Mucosa of gallbladder (tissue), 1 donor: ENCODE results near the gene SPEN. TPM values are rescaled to one million over a fixed set of nuclear protein-coding genes. Genes with fewer than 3 reads are reported as not detected.

ENCODE experiments used
- DNase-seq: peaks from one replicate; pipeline ENCODE4 v3.0.0-alpha.2; 2020; ENCODE audit warnings: low spot score
- total RNA-seq: library from RNA; stranded (reverse); gene quantifications from one replicate; pipeline ENCODE4 v1.2.1, GENCODE V29; 2021
- donor health status: DM: no; HTN: no; CAD: no.

SPEN gene
- total RNA-seq, 1 donor from 2014 or later = 44.5 TPM

DNA sequence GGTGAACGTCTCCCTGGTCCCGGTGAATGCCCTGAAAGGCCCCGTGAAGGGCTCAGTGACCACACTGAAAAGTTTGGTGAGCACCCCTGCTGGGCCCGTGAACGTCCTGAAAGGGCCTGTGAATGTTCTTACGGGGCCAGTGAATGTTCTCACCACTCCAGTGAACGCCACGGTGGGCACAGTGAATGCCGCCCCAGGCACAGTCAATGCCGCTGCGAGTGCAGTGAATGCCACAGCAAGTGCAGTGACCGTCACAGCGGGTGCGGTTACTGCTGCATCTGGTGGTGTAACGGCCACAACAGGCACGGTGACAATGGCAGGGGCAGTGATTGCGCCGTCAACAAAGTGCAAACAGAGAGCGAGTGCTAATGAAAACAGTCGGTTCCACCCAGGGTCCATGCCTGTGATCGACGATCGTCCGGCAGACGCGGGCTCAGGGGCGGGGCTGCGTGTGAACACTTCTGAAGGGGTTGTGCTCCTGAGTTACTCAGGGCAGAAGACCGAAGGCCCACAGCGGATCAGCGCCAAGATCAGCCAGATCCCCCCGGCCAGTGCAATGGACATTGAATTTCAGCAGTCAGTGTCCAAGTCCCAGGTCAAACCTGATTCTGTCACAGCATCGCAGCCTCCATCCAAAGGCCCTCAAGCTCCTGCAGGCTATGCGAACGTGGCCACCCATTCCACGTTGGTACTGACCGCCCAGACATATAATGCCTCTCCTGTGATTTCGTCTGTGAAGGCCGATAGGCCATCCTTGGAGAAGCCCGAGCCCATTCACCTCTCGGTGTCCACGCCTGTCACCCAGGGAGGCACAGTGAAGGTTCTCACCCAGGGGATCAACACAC is 86.9 kb downstream of the SPEN start:
- peak; percentile 9 for DNase-seq

DNA sequence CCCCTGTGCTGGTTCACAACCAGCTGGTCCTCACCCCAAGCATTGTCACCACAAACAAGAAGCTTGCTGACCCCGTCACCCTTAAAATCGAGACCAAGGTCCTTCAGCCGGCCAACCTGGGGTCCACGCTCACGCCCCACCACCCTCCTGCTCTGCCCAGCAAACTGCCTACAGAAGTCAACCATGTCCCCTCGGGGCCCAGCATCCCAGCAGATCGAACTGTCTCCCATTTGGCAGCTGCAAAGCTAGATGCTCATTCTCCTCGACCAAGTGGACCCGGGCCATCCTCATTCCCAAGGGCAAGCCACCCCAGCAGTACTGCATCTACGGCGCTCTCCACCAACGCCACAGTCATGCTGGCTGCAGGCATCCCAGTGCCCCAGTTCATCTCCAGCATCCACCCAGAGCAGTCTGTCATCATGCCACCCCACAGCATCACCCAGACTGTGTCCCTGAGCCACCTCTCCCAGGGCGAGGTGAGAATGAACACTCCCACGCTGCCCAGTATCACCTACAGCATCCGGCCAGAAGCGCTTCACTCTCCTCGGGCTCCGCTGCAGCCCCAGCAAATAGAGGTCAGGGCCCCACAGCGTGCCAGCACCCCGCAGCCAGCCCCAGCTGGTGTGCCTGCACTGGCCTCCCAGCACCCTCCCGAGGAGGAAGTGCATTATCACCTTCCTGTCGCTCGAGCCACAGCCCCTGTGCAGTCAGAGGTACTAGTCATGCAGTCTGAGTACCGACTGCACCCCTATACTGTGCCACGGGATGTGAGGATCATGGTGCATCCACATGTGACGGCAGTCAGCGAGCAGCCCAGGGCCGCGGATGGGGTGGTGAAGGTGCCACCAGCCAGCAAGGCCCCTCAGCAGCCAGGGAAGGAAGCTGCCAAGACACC is 87.8 kb downstream of the SPEN start:
- no peak for DNase-seq

DNA sequence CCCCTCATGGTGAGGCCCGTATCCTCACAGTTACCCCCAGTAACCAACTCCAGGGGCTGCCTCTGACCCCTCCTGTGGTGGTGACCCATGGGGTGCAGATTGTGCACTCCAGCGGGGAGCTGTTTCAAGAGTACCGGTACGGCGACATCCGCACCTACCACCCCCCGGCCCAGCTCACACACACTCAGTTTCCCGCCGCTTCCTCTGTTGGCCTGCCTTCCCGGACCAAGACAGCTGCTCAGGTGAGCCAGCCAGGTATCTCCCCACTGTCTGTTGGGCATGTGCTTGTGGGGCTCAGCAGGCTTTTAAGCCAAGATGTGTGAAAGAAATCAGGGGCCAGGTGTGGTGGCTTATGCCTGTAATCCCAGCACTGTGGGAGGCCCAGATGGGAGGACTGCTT is 88.5 kb downstream of the SPEN start:
- no peak for DNase-seq

DNA sequence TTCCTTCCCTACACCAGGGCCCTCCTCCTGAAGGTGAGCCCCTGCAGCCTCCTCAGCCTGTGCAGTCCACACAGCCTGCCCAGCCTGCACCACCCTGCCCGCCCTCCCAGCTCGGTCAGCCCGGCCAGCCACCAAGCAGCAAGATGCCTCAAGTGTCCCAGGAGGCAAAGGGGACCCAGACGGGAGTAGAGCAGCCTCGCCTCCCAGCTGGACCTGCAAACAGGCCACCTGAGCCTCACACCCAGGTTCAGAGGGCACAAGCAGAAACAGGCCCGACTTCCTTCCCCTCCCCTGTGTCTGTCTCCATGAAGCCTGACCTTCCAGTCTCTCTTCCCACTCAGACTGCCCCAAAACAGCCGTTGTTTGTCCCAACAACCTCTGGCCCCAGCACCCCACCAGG is 89.6 kb downstream of the SPEN start:
- DNase-seq = no peak

DNA sequence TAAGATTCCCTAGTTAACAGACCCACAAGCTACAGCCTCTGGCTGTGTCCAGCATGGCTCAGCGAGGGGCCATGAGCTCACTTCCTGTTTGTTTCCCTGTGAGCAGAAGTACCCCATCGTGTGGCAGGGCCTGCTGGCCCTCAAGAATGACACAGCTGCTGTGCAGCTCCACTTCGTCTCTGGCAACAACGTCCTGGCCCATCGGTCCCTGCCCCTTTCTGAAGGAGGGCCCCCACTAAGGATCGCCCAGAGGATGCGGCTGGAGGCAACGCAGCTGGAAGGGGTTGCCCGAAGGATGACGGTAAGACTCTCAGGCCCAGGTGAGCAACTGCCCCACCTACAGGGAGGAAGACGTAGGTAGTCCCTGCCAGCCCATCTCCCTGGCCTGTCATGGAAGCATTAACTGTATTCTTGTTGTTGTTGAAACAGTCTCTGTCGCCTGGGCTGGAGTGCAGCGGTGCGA is 90.2 kb downstream of the SPEN start:
- DNase-seq = no peak

DNA sequence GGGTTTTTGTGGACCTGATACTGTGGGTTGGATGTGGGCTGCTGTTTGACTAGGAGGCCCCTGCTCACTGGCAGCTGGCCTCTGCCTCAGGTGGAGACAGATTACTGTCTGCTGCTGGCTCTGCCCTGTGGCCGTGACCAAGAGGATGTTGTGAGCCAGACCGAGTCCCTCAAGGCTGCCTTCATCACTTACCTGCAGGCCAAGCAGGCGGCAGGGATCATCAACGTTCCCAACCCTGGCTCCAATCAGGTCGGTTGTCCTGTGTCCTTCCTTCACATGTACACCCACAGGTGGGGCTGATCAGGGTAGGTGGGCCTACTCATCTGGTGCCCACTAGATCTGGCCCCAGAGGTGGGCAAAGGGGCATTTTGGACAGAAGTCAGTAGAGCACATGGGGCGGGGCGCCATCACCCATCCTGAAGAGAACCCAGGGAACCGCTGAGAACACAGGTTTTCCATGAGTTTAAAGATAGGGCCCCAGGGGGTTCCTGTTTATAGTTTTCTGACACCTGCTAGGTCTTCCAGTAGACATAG is 91.2 kb downstream of the SPEN start:
- DNase-seq = no peak

DNA sequence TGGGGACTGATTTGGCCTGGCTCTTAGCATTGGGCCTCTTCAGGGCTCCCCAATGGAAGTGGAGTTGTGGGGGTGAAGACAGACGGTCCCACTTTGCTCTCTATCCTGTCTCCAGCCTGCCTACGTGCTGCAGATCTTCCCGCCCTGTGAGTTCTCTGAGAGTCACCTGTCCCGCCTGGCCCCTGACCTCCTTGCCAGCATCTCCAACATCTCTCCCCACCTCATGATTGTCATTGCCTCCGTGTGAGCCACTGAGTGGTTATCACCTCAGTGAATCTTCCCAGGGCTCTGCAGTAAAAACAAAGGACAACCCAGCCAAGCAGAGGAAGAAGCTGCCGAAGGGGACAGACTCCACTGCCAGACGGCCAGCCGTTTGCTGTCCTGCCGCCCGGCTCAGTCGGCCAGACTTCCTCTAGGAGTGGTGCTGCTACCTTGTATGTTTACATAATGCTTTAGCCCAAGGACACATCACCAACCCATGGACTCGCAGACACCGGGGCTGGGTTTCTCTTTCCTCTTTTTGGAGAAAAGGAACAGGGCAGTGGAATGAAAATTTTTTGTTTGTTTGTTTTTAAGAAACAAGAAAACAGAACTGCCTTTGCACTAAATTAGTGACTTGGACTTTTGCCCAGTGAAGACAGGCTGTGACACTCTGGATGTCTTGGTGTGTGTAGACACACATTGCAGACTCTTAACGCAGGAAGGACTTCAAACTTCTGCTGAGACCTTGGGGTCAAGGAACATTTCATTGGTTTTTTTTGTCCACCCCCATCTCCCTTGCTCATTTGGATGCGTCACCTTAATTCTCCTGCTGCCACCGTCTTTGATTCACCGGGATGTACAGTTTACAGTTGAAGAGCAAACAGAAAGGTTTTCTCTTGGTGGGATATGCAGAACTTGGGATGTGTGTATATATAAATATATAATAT is 91.9 kb downstream of the SPEN start:
- DNase-seq = peak; percentile 52

DNA sequence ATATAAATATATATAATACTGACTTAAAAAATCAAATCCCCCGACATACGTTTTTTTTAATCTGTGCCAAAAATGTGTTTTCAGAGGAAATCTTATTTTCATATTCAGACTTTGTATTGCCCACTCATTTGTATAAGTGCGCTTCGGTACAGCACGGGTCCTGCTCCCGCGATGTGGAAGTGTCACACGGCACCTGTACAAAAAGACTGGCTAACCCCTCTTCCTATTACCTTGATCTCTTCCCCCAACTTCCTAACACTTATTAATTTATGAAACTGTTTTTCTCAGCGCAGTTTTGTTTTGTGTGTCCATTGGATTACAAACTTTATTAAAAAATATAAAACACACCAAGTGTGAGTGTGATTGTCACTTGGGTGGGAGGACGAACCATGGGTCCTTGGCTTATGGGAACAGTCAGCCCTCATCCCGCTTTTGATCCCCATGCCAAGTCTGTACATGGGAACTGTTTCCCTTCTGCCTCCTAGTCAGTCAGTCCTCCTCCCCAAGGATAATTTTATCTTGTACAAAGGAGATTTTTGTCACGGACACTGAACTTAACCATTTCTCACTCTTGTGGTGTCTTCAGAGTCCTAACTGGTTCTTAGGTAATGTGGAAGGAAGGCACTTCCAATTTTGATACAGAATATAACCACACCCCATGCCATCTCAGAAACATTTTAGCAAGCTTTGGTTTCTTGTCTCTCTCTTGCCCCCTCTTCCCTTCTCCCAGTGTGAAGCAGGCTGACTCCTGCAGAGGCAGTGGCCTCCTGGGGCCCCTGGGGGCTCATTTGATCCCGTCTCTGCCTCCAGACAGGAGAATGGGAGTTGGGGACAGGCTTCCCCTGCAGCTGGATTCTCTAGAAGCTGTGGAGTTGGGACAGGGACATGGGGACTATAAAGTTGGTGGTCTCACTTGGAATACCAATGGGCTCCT is 92.9 kb downstream of the SPEN start:
- no peak for DNase-seq

DNA sequence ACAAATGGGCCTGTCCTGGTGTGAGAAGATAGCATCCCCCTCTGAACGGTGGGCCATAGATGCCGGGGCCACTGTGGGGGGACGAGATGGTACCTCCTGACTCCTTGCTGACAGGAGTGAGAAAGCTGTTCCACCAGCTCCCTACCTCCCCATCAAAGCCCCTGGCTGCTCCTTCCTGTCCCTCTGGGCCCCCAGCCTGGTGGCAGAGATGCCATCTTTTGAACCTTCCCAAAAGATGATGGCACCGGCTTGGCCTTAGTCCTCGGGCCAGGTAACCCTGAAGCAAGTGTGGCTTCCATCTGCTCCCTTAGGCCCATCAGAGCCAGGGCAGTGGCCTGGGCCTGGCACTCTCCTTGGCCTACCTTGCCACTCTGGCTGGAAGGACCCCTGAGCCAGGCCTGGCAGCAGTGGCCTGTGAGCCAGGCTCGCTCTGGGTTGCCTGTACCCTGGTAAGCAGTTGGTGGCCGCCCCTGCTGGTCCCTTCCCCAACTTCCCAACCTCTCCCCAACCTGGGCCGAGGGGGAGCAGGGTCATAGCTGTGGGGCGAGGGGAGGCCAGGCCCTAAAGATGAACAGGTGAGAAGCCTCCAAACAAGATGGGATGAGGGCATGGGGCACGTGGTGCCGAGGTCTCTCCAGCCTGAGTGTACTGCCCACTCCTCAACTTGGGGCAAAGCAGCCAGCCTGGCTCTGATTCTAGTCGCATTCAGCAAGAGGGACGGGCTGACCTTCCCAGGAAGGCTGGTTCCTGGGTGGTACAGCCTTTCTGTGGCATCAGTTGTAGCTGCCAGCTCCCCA is 93.7 kb downstream of the SPEN start:
- no peak for DNase-seq

DNA sequence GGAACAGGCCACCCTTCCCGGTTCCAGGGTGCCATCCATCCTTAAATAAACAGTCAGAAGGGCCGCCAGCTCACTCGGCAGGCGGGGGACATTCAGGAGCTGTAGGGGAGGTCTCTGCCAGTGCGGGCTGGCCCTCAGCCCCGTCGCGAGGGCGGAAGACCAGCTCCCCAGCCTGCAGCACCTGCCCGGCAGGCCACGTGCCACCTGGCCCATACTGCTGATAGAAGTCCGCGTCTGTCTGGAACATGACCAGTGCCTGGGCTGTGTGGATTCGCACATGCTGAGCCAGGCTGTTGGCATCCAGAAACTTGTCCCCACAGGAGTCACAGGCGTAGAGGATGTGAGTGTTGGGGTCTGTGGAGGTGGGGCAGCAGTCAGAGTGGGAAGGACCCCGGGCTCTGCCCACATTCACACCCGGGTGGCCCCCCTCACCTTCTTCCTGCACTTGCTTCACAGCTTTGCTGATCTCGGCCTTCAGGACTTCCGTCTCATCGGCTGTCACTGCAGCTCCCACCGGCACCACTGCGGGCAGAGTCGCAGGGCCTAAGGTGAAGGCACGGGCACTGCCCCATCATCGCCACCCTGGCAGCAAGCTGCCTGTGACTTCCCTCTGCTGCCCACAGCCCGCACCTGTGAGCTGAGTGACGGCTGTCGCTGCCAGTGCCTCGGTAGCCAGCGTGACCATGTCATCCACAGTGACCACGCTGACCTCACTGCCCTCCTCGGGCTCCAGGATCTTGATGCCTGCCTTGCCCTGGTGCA is 94.6 kb downstream of the SPEN start:
- no peak for DNase-seq

DNA sequence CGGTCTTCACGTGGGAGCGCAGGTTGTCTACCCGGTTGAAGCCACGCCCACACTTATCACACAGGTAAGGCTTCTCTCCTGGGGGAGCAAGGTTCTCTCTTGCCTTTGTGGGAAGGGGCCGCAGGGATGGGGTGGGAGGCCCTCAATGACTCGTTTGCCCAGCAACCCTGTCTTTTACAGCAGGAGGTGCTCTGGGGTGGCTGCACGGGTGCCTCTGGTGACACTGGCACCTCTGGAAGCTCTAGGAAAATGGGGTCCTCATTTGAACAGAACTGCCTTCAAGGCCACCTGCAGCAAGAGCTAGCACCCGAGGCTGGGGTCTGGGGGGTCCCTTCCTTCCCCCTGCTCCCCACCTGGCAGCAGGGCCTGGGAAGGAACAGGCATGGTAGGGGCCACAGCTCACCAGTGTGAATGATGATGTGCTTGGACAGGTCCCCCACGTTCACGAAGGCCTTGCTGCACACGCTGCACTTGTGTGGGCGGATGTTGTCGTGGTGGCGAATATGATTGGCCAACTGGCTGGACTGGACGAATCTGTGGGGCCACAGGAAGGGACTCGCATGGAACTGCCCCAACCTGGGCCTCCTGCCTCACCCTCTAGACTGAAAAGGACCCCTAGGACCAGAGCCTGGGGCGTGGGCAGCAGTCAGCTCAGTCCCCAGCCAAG is 95.3 kb downstream of the SPEN start:
- DNase-seq = no peak

DNA sequence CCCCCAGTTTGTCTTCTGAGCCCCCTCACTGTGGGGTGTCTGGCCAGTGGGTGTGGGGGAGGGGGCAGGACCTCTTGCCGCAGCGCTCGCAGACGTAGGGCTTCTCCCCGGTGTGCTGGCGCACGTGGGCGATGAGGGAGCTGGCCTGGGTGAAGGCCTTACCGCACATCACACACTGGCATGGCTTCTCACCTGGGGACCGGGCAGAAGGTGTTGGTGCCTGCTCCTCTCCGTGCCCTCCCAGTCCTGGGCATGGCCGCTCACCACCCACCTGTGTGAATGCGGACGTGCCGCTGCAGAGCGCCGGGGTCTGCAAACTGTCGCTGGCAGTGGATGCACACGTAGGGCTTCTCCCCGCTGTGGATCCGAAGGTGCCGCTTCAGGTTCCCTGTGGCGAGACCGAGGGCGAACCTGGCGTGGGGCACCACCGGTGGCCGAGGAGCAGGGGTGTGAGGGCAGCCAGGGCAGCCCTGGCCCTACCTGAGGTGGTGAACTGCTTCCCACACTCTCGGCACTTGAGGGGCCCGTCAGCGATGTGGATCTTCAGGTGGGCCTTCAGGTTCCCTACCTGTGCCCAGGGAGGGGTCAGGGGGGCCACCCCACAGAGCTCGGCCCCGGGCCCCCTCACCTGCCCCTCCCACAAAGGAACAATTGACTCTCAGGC is 96.0 kb downstream of the SPEN start:
- DNase-seq = no peak

DNA sequence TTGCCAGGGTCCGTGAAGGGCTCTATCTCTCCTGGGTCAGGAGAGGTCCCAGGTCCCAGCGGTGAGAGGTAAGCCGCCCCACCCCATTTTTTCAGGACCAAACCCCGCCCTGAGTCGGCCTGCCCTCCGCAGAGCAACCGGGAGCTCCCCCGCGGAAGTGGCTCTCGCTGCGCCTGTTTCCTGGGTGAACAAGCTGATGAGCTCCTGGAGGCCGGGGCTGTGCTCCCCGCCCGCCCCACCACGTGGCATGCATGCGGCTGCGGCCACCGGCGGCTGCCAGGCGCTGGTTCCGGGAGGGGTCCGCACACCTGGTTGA is 96.4 kb downstream of the SPEN start:
- DNase-seq = no peak

DNA sequence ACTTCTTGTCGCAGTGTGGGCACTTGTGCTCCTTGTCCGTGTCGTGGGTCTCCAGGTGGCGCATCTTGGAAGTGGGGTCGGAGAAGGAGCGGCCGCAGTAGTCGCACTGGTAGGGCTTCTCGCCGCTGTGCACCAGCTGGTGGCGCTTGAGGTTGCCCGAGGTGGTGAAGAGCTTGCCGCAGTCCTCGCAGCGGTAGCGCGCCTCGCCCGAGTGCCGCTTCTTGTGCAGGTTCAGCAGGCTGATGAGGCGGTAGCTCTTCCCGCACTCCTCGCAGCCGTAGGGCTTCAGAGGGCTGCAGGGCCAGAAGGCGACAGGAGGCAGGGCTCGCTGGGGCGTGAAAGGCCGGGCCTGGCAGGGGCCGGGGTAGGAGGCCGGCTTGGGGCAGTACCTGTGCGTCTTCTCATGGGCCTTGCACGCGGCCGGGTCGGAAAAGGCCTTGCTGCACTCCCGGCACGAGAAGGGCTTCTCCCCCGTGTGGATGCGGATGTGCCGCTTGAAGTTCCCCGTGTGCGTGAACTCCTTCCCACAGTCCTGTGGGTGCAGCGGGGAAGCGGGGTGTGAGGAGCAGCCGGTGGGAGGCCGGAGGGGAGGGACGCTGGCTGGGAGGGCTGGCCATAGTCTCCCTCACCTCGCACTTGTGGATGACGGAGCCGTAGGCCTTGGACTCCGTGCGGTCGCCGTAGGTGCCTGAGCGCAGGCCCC is 97.0 kb downstream of the SPEN start:
- DNase-seq = no peak

DNA sequence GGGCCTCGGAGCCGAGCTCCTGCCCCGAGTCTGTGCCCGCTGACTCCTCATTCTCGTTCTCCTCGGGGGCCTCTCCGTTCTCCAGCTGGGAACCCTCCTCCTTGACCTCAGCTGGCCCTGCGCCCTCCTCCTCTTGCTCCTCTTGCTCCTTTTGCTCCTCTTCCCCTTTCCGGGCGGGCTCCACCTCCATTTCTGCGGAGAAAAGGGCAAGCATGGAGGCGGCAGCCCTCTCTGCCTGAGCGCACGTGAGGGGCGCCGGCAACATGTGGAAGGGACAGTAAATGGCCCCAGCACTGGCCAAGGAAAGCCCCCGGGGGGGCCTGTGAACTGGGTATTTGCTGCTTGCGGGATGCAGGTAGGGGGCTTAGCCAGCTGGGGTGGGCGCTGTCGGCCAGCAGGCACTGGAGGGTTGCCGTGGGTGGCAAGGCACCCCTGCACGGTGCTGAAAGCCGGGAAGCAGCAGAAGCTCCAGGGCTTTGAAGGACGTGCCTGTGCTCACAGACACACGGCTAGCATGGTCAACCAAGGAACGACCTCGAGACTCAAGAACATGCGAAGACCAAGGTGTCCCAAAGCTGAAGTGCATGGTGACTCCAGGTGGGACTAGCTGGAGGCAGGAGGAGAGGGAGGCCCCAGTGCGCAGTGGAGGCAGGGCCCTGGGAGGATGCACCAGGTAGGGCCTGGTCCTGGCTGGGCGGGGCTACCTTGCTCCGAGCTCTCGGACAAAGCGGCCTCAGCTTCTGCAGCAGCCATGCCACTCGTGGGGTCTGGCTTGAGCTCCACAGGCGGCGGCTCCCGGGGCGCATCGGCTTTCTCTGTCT is 97.7 kb downstream of the SPEN start:
- no peak for DNase-seq

DNA sequence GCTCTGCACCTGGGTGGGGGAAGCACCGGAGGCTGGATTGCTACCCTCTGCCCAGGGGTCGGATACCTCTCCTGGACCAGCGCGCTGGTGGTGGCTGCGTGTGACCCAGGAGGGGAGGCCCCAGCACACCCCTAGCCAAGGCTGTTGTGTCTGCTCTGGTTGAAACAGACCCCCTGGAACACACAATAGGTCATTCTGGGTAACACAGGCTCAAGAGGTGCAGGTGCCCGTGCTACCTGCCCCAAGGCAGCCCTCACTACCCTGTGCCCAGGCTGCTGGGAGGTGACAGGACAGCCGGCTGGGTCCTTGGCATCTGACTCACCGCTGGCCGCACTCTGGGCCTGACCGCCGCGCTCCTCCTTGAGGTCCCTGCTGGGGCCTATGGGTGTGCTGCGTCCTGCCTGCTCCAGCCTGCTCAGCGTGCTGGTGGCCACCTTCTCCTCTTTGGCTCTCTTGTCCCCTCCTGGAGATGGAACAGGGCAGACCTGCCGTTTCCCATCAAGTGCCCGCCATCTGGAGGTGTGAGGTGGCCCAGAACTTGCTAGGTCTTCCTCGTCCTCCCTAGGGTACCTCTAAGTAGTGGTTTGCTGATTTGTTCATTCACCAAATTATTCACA is 98.4 kb downstream of the SPEN start:
- DNase-seq = no peak
